ENCODE results near the gene TEX29.

Gene TEX29

DNA sequence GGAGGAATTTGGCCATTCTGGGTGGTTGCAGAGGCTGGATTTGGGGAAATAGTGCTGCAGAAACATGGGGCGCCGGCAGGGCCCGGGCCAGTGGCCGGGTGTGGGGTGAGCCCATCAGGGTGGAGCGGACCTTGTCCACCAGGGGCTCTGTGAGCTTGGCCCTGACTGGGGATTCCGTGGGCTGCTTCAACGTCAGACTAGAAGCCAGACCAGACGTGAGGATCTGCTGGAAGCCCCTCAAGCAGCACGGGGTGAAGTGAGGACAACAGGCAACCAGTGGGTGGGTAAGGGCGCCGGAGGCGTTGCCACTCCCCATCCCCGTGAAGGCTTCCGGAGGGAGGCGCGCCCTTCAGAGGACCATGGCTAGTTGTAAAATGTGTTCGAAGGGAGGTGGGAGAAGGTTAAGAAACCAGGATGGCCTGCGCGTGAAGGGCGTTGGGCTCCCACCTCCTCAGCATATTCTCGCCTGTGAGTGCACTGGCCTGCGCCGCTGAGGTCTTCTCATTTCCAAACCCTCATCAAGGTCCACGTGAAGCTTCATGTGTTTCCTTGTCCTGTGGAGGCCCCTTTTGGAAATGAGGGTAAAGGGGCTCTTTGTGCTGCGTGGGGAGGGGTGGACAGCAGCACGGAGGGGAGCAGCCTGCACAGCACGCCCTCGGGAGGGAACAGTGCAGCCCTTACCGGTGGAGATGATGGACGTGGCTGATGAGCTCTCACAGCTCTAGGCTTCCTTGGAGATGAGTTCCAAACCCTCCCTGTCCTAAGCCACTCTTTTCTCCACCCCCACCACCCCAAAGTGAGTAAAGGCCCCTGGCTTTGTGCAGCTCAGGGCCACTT lies 8.3 kb downstream of the TEX29 start:
- no peak for DNase-seq (ENCODE audit: low spot score)
- in situ Hi-C loops (cut with MboI; ENCODE audit: low sequenced_read_pairs, unreplicated experiment) = no loop called here
- TF ChIP-seq, protein P1, sequence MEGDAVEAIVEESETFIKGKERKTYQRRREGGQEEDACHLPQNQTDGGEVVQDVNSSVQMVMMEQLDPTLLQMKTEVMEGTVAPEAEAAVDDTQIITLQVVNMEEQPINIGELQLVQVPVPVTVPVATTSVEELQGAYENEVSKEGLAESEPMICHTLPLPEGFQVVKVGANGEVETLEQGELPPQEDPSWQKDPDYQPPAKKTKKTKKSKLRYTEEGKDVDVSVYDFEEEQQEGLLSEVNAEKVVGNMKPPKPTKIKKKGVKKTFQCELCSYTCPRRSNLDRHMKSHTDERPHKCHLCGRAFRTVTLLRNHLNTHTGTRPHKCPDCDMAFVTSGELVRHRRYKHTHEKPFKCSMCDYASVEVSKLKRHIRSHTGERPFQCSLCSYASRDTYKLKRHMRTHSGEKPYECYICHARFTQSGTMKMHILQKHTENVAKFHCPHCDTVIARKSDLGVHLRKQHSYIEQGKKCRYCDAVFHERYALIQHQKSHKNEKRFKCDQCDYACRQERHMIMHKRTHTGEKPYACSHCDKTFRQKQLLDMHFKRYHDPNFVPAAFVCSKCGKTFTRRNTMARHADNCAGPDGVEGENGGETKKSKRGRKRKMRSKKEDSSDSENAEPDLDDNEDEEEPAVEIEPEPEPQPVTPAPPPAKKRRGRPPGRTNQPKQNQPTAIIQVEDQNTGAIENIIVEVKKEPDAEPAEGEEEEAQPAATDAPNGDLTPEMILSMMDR (IDR thresholded peaks at IDR 0.05; ENCODE audit: borderline replicate concordance, control extremely low read depth, extremely low read depth, insufficient read depth, missing control alignments) = no peak

DNA sequence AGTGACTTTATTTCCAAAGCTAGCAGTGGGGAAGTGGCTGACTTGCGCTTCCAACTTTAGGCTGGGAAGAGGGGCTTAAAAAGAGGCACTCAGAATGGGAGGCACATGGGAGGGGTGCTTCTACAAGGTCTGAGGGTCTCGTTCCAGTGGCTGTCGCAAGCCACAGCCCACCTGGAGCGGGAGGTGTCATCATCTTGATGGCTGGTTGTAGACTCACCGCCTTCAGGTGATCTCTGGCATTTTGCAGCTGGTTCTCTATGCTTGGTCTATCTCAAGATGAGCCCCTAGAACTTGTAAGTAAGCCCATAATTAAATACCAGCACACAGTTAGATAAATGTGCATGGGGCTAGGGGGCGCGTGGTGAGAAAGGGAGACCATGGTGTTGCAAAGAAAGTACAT lies 9.2 kb downstream of the TEX29 start:
- in situ Hi-C loops (cut with MboI; ENCODE audit: low sequenced_read_pairs, unreplicated experiment) = no loop called here
- DNase-seq (ENCODE audit: low spot score) = no peak

DNA sequence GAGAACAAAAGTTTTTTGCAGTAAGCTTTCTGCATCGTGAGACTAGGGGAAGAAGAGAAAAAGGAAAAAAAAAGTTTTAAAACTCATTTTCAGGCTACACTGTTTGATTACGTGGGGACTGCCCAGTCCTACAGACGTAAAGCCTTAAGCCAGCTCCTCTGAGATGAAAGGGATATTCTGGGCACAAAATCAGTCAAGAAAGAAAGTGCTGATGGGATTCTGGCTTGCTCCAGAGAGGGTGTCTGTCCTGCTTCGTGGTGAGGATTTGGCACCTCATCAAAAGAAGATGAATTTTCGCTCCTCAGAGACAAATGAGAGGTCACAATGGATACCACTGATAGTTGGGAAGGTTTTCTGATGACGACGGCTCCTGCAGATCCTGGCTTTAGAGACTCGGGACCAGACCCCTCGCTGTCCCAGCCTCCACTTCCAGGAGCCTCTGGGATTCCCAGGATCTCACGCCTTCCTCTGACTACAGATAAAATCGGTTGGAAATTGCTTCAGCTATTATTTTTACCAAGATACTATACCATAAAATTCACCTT lies 9.7 kb downstream of the TEX29 start:
- peak; percentile 5 for DNase-seq (ENCODE audit: low spot score)
- in situ Hi-C loops (cut with MboI; ENCODE audit: low sequenced_read_pairs, unreplicated experiment) = no loop called here
- TF ChIP-seq, protein P1 (IDR thresholded peaks at IDR 0.05; ENCODE audit: borderline replicate concordance, control extremely low read depth, extremely low read depth, insufficient read depth, missing control alignments) = no peak

More for the DNA sequence above, 9.2 kb downstream of the TEX29 start:
- TF ChIP-seq, protein P1 (IDR thresholded peaks at IDR 0.05; ENCODE audit: borderline replicate concordance, control extremely low read depth, extremely low read depth, insufficient read depth, missing control alignments) = no peak

DNA sequence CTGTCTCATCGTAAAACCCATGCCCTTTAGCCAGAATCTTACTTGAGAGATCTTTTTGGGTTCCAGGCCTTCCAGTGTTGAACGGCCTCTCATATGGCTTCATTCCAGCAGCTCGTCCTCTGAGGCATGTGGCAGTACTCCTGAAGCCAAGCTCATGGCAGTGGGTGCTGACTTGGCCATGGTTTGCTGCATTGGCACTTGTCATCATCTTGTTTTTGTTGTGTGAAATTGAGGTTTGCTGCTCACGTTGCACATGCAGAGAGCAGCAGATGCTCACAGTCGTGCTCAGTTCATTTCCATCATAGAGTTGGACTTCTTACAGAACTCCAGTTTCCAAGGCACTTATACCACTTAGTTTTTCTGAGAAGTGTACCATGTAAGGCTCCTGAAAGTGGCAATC lies 14.9 kb downstream of the TEX29 start:
- TF ChIP-seq, protein P1 (IDR thresholded peaks at IDR 0.05; ENCODE audit: borderline replicate concordance, control extremely low read depth, extremely low read depth, insufficient read depth, missing control alignments) = no peak
- no peak for DNase-seq (ENCODE audit: low spot score)
- in situ Hi-C loops (cut with MboI; ENCODE audit: low sequenced_read_pairs, unreplicated experiment) = no loop called here

DNA sequence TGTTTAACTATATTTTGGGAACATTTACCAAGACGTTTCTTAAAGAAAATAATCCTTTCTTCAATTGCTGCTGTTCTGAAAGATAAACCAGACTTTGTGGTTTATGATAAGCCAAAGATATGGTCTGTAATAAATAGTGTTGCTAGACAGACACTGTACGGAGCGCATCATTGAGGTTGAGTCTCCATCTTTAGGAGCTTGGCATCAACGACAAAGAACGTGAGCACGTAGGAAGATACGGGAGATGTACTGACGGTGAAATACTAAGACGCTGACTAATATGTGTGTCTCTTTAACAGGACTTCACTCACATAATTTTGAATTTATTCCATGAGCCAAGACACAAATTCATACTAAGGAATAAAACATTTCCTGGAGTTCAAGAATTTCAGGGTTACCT lies 16.2 kb downstream of the TEX29 start:
- DNase-seq (ENCODE audit: low spot score) = no peak
- in situ Hi-C loops (cut with MboI; ENCODE audit: low sequenced_read_pairs, unreplicated experiment) = no loop called here
- TF ChIP-seq, protein P1 (IDR thresholded peaks at IDR 0.05; ENCODE audit: borderline replicate concordance, control extremely low read depth, extremely low read depth, insufficient read depth, missing control alignments) = no peak

DNA sequence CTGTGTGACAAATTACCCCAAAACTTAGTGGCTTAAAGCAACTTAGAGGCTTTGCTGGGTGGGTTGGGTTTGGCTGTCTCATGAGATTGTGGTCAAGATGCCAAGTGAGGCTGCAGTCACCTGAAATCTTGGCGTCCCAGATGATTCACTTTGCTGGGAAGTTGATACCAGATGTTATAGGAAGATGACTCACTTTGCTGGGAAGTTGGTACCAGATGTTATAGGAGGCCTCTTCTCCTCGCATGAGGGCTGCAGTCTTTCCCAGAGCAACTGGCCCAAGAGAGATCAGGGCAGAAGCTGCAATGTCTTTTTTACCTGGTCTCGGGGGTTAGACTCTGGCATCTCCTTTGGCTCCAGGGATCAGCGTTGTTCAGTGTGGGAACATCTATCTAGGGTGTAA lies 16.8 kb downstream of the TEX29 start:
- TF ChIP-seq, protein P1 (IDR thresholded peaks at IDR 0.05; ENCODE audit: borderline replicate concordance, control extremely low read depth, extremely low read depth, insufficient read depth, missing control alignments) = no peak
- no peak for DNase-seq (ENCODE audit: low spot score)
- in situ Hi-C loops (cut with MboI; ENCODE audit: low sequenced_read_pairs, unreplicated experiment) = no loop called here

All from GM13976 (cell line).